ENCODE measurements around the gene RICTOR.
"Not testable (repeated sequence)": the region's sequence is repeated elsewhere in the genome, so short reads cannot be mapped to it uniquely, and the experiment has no call there.

RICTOR gene

DNA sequence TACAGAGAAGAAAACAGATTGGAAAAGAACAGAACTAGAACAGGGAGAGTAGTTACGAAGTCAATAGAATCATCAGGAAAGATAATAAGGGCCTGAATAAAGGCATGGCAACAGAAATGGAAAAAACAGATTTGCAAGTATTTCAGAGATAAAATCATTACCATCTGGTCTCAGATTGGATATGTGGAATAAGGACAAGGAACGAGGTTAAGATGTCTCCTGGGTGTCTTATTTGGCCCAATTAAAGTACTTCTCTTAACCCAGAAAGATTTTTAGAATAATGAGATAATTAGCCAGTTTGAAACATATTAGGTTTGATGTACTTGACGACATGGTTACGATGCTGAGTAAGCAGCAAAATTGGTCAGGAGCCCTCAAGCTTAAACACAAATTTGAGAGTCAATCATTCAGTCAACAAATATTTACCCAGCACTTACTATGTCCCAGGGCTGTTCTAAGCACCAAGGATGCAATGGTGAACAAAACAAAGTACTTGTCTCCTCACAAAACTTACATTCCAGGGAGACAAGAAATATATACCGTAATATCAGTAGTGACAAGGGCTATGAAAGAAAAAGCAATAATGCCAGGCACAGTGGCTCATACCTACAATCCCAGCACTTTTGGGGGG is 18.3 kb downstream of the RICTOR start:
- no peak overlapping the region for H3K4me3 ChIP-seq (ENCODE audit: low read depth, low read length)
- TF ChIP-seq, protein P1, sequence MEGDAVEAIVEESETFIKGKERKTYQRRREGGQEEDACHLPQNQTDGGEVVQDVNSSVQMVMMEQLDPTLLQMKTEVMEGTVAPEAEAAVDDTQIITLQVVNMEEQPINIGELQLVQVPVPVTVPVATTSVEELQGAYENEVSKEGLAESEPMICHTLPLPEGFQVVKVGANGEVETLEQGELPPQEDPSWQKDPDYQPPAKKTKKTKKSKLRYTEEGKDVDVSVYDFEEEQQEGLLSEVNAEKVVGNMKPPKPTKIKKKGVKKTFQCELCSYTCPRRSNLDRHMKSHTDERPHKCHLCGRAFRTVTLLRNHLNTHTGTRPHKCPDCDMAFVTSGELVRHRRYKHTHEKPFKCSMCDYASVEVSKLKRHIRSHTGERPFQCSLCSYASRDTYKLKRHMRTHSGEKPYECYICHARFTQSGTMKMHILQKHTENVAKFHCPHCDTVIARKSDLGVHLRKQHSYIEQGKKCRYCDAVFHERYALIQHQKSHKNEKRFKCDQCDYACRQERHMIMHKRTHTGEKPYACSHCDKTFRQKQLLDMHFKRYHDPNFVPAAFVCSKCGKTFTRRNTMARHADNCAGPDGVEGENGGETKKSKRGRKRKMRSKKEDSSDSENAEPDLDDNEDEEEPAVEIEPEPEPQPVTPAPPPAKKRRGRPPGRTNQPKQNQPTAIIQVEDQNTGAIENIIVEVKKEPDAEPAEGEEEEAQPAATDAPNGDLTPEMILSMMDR (IDR thresholded peaks at IDR 0.05; ENCODE audit: low read depth, low read length): no peak

DNA sequence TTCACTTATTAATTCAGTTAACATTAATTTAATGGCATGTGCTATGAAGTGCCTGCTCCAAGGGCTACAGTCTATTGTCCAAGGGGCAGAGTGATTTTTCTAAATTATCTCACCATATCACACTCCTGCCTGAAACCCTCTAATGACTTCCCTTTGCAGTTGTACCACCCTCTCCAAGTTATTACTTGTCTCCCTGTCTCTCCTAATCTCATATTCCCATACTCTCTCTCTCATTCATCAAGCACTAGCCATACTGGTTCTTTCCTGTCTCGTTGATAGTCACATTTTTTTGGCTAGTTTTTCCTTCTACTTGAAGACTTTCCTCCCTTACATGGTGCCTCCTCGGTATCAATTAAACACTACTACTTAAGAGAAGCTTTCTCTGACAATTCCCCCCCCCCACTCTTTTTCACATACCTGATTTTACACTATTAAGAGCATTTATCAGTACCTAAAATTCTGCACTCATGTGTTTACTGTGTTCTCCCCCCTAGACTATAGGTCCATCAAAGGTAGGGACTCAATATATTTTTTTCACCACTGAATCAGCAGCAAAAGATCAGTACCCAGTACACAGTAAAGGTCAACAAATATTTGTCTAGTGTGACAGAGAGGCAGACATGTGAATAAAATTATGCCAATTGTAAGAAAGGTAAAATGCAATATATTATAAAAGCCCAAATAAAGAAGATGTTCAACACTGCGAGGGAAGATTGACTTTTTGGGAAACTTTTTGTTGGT is 19.0 kb downstream of the RICTOR start:
- TF ChIP-seq, protein P1 (IDR thresholded peaks at IDR 0.05; ENCODE audit: low read depth, low read length): no peak
- H3K4me3 ChIP-seq (ENCODE audit: low read depth, low read length): no peak overlapping the region

DNA sequence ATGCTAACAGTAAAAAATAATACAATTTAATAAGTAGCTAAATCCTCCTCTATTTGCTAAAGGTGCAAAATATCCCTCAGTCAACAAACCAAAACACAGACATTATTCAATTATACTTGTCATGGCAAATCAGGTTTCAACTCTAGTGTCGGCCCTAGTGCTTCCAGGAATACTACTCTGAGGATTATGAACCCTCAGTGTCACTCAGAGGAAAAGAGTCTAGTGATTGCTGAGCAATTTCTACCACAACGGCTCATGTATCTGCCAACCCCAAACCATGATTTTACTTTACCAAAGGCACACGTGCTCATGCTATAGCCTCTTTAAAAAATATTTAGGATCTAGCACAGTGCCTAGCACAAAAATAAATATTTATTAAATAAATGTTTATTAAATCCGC is 21.0 kb downstream of the RICTOR start:
- H3K4me3 ChIP-seq (ENCODE audit: low read depth, low read length): no peak overlapping the region
- TF ChIP-seq, protein P1 (IDR thresholded peaks at IDR 0.05; ENCODE audit: low read depth, low read length): no peak

DNA sequence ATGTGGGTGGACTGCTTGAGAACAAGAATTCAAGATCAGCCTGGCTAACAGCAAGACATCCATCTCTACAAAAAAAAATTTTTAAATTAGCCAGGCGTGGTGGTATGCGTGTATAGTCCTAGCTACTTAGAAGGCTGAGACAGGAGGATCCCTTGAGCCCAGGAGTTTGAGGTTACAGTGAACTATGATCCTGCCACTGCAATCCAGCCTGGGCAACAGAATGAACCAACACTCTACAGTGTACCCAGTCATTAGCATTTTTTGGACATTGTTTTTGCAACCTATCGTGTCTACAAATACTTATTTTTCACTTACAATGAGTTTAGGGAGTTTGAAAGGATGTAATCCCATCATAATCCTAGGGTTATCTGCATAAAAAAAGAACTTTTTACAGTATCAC is 22.1 kb downstream of the RICTOR start:
- no peak overlapping the region for H3K4me3 ChIP-seq (ENCODE audit: low read depth, low read length)
- TF ChIP-seq, protein P1 (IDR thresholded peaks at IDR 0.05; ENCODE audit: low read depth, low read length): no peak

DNA sequence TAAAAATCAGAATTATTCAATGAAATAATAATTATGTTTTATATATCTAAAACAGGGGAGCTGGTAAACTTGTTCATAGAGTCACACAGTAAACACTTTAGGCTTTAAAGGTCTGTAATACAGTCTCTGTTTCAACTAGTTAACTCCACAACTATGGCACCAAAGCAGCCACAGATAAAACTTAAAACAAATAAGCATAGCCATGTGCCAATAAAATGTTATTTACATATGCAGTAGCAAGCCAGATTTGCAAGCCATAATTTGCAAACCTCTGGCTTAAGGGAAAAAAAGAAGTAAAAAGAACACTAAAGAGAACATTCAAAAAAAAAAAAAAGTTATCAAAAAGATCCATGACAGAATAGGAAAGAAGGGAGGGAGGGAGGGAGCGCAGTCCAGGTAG is 24.9 kb downstream of the RICTOR start:
- no peak overlapping the region for H3K4me3 ChIP-seq (ENCODE audit: low read depth, low read length)
- TF ChIP-seq, protein P1 (IDR thresholded peaks at IDR 0.05; ENCODE audit: low read depth, low read length): no peak

DNA sequence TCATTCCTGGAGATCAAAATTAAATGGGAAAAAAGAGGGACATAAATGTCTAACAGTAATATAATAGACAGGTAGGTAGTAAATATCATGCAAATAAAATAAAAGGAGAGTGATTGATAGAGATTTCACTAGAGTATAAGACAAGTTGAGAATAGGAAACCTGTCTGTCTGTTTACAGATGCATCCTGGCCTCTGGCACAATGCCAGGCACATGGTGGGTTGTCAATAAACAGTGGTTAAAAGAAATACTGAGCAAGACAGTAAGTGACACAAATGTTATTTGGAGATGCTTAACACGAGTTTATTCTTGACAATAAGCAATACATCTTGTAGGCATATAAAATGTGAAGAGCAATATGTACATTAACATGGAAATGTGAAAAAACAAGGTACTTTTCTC is 33.3 kb downstream of the RICTOR start:
- TF ChIP-seq, protein P1 (IDR thresholded peaks at IDR 0.05; ENCODE audit: low read depth, low read length): no peak
- H3K4me3 ChIP-seq (ENCODE audit: low read depth, low read length): no peak overlapping the region

DNA sequence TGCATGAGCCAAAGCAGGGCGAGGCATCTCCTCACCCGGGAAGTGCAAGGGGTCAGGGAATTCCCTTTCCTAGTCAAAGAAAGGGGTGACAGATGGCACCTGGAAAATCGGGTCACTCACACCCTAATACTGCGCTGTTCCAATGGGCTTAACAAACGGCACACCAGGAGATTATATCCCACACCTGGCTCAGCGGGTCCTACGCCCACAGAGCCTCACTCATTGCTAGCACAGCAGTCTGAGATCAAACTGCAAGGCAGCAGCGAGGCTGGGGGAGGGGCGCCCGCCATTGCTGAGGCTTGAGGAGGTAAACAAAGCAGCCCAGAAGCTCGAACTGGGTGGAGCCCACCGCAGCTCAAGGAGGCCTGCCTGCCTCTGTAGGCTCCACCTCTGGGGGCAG is 39.7 kb downstream of the RICTOR start:
- not testable (repeated sequence) for H3K4me3 ChIP-seq (ENCODE audit: low read depth, low read length)
